Right cardiac atrium (tissue), 5 donors: ENCODE data around the gene ZNF850. TPM values are rescaled to one million over a fixed set of nuclear protein-coding genes. Genes with fewer than 3 reads are reported as not detected.
A peak's percentile ranks its signal among the peaks of the same experiment; 100 is the strongest.

Experiments
- ATAC-seq, 2 donors: fragments of 200-7000 bp; cut with Tn5 transposase; one replicate each; pipeline versions ENCODE4 v1.8.0 to v1.9.1; 2020; ENCODE audit warnings: moderate library complexity in 2 of 2, mild to moderate bottlenecking in 1 of 2
- DNase-seq, 3 donors: peaks; one replicate each; pipeline ENCODE4 v3.0.0-alpha.2; 2020
- H3K27ac ChIP-seq: one replicate; pipeline ENCODE4 v1.5.1; 2013; ENCODE audit warnings: mild to moderate bottlenecking, low read length, control low read depth, moderate library complexity
- H3K27me3 ChIP-seq: one replicate; pipeline ENCODE4 v1.6.1; 2013; ENCODE audit not compliant: control insufficient read depth, insufficient read depth
- H3K4me1 ChIP-seq: one replicate; pipeline ENCODE4 v1.6.1; 2013; ENCODE audit warnings: low read length; ENCODE audit not compliant: control insufficient read depth, insufficient read depth
- H3K4me3 ChIP-seq: one replicate; pipeline ENCODE4 v1.5.1; 2013; ENCODE audit warnings: low read length, control low read depth
- H3K9me3 ChIP-seq: one replicate; pipeline ENCODE4 v1.6.1; 2013; ENCODE audit warnings: low read length; ENCODE audit not compliant: control insufficient read depth
- WGBS: extraction: QIAGEN DNeasy Blood & Tissue Kit; methylation state at CpG from one replicate; pipeline ENCODE4 v1.1.7; 2013; 5-methylcytosine and 5-hydroxymethylcytosine counted together
- intact Hi-C, 4 donors: fragments of 100-400 bp; cut with DNase I; formaldehyde crosslinking; loops; one replicate each; pipeline versions ENCODE4 v1.11.0 to v1.14.0; 2022 to 2023
- polyA plus RNA-seq: library from polyadenylated mRNA; stranded (reverse); fragments of 200-250 nt; gene quantifications from one replicate; pipeline ENCODE4 v1.2.3, GENCODE V29; 2013
- total RNA-seq, 4 donors: library from RNA; stranded (reverse); fragmentation: NEBNext Ultra II Directional; extraction: Animal tissue kit (Norgen Biotek cat#: 25700); gene quantifications; one replicate each; pipeline ENCODE4 v1.2.1, GENCODE V29; 2021
- donor health status: healthy with polysubstance abuse.
- donor health status: DM: no; HTN: yes; CAD: no.
- donor health status: DM: no; HTN: no; CAD: no.
- donor health status: DM: no; HTN: yes; CAD: no; lungs with severe emphysema.
- donor health status: DM: yes; HTN: yes; CAD: no.

ZNF850 gene
- total and polyA plus RNA-seq, 5 donors: 1.2 to 4.7 (median 4.4) TPM

- H3K27ac ChIP-seq: no peak overlapping the region
- H3K4me1 ChIP-seq: peaks cover 5% of the 10 kb centered on the region
- WGBS: 8% methylated on average over 9 of the region's 9 CpGs
- no peaks in the 10 kb centered on the region for H3K9me3 ChIP-seq
- peak overlapping the region; percentile 61 for H3K4me3 ChIP-seq
- no peaks in the 10 kb centered on the region for H3K27me3 ChIP-seq
- intact Hi-C loops: no loop called here
- DNase-seq: no peak
- no peak for ATAC-seq
Measured at GRCh38 chr19:36688058-36688457, 84.5 kb downstream of the ZNF850 start.

GRCh38 chr19:36687214-36688056 is 85.2 kb downstream of the ZNF850 start, which contains the start of gene ZNF567:
TSS of gene ZNF567 (plus strand) at chr19:36687612. CDS start at chr19:36694868, 7,256 bp downstream.
- peak within 1 kb of the TSS; percentile 61 for H3K4me3 ChIP-seq
- peak; percentile 98 to 99 (median 99) for DNase-seq
- WGBS: under 1% methylated on average over 69 of the region's 69 CpGs
- H3K27me3 ChIP-seq: no peaks in the 10 kb centered on the region
- H3K4me1 ChIP-seq: peaks cover 5% of the 10 kb centered on the region
- peak; percentile 99 to 100 for ATAC-seq
- intact Hi-C loops: no loop called here
- peak within 1 kb of the TSS; percentile 61 for H3K27ac ChIP-seq
- no peaks in the 10 kb centered on the region for H3K9me3 ChIP-seq

DNA sequence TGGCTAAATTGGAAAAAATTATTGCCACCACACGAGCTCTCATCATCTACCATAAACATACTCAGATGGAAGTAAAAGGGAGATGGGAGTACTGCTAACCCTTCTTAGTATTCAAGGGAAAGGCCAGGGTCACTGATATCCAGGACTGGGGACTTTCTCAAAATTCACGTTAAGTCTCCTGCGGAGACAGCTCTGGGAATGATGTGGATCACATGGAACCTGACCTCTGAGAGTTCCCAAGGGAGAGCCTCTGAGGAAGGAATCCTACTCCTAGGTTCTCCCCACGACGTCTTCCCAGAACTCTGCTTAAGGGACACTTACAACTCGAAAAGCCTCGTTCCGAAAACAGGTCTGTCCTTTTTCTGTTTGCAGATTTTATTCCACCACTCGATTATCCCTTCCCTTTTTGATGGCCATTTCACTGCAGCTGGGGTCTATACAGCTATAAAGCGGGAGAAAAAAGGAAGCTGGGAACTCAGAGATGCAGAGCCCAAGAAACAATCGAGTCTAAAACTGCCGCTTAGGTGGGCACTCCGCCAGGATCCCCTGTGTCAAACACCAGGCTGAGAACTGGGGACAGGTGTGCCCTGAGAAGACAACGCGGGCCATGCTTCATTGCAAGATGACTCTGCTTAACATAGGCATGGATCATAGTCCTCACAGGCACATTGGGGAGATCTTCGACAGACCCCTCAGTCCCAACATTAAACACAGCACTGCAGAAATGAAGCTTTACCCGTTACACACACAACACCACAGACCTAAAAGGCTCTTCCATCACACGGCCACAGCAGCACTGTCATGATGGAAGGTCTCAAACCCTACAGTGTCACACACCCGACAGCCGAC is 86.0 kb downstream of the ZNF850 start:
- H3K4me3 ChIP-seq: peak overlapping the region; percentile 61
- ATAC-seq (peak; percentile 2 to 5), DNase-seq (peak in 1 of 3 donors; percentile 18)
- no peak overlapping the region for H3K27ac ChIP-seq
- no peaks in the 10 kb centered on the region for H3K27me3 ChIP-seq
- intact Hi-C loops: no loop called here
- WGBS: 11% methylated on average over 20 of the region's 20 CpGs
- no peaks in the 10 kb centered on the region for H3K9me3 ChIP-seq
- peaks cover 5% of the 10 kb centered on the region for H3K4me1 ChIP-seq

DNA sequence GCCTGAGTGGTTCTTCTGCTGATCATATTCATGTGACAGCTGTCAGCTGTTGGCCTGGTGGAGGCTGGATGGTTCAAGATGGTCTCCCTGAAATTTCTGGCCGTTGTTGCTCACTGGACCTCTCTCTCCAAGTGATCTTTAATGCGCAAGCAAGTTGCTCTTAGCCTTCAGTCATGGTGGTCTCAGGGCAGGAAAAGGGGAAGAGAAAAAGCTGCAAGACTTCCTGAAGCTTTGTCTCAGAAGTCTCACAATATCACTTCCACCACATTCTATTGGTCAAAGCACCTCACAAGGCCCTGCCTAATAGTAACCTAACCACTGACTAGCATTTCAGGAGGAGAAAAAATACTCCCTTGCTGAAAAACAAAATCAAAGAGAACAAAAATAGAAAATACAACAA is 86.8 kb downstream of the ZNF850 start:
- no peak overlapping the region for H3K4me3 ChIP-seq
- WGBS: 93% methylated on average over 2 of the region's 2 CpGs
- intact Hi-C loops: no loop called here

DNA sequence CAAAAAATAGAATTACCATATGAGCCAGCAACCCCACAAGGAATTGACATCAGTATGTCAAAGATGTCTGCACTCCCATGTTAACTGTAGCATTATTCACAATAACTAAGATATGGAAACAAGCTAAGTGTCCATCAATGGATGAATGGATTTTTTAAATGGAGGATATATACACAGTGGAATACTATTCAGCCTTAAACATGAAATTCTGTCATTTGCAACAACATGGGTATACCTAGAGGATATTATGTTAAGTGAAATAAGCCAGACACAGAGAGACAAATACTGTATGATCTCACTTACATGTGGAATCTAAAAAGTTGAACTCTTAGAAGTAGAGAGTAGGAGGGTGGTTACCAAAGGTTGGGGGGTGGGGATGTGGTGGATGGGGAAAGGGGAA is 93.2 kb downstream of the ZNF850 start:
- ATAC-seq (no peak), DNase-seq (no peak)
- Histone ChIP-seq H3K9me3 (no peaks in the 10 kb centered on the region), H3K27me3 (no peaks in the 10 kb centered on the region), H3K4me1 (no peaks in the 10 kb centered on the region), H3K4me3 (no peak overlapping the region), H3K27ac (no peak overlapping the region)
- intact Hi-C loops: no loop called here

More for the DNA sequence above, 86.8 kb downstream of the ZNF850 start:
- Histone ChIP-seq H3K4me1 (peaks cover 5% of the 10 kb centered on the region), H3K9me3 (no peaks in the 10 kb centered on the region), H3K27me3 (no peaks in the 10 kb centered on the region), H3K27ac (no peak overlapping the region)
- ATAC-seq: no peak
- DNase-seq: no peak

GRCh38 chr19:36674201-36674600 is 98.4 kb downstream of the ZNF850 start:
- H3K9me3 ChIP-seq: no peaks in the 10 kb centered on the region
- intact Hi-C loops: no loop called here
- ATAC-seq: no peak
- H3K4me1 ChIP-seq: no peaks in the 10 kb centered on the region
- H3K27ac ChIP-seq: no peak overlapping the region
- 98% methylated on average over 2 of the region's 2 CpGs for WGBS
- H3K27me3 ChIP-seq: no peaks in the 10 kb centered on the region
- DNase-seq: no peak
- H3K4me3 ChIP-seq: no peak overlapping the region

- intact Hi-C loops: no loop called here
- no peaks in the 10 kb centered on the region for H3K9me3 ChIP-seq
- H3K4me3 ChIP-seq: no peak overlapping the region
- DNase-seq (no peak), ATAC-seq (peak in 1 of 2 donors; percentile 14)
- no peaks in the 10 kb centered on the region for H3K27me3 ChIP-seq
- H3K4me1 ChIP-seq: no peaks in the 10 kb centered on the region
- WGBS: 83% methylated on average over 1 of the region's 1 CpG
- no peak overlapping the region for H3K27ac ChIP-seq
Measured at GRCh38 chr19:36672368-36672767, 100.2 kb downstream of the ZNF850 start.

- no peaks in the 10 kb centered on the region for H3K9me3 ChIP-seq
- no peak overlapping the region for H3K27ac ChIP-seq
- ATAC-seq (no peak), DNase-seq (no peak)
- no peak overlapping the region for H3K4me3 ChIP-seq
- H3K27me3 ChIP-seq: no peaks in the 10 kb centered on the region
- 68% methylated on average over 2 of the region's 2 CpGs for WGBS
- no peaks in the 10 kb centered on the region for H3K4me1 ChIP-seq
- intact Hi-C loops: no loop called here
Measured at GRCh38 chr19:36668646-36669045, 104.0 kb downstream of the ZNF850 start.

GRCh38 chr19:36665832-36666231 is 106.8 kb downstream of the ZNF850 start:
- Histone ChIP-seq H3K9me3 (no peaks in the 10 kb centered on the region), H3K27me3 (no peaks in the 10 kb centered on the region), H3K4me1 (no peaks in the 10 kb centered on the region), H3K27ac (no peak overlapping the region), H3K4me3 (peak overlapping the region; percentile 78)
- intact Hi-C loops: no loop called here
- ATAC-seq (no peak), DNase-seq (no peak)
- 57% methylated on average over 14 of the region's 14 CpGs for WGBS
